ENCODE data around the gene TMEM88.
A peak's percentile ranks its signal among the peaks of the same experiment; 100 is the strongest.
"Not testable (repeated sequence)": the region's sequence is repeated elsewhere in the genome, so short reads cannot be mapped to it uniquely, and the experiment has no call there.

Gene TMEM88

GRCh38 chr17:7858522-7858810, 3.6 kb downstream of the TMEM88 start:
- ChIA-PET POLR2A (no interaction called here), CTCF (interaction anchor here (1.0 to 8.9 kb wide), 5 partner anchors 12 to 132 kb away, joined by 3 to 121 read pairs (median 5); no protein-coding TSS in a partner anchor)
- peak; percentile 37 for TF ChIP-seq CTCF (IDR thresholded peaks at IDR 0.05; ENCODE audit: control extremely low read depth, extremely low read depth, low read depth, missing control alignments)
- peak; percentile 39 for DNase-seq (ENCODE audit: extremely low spot score)

DNA sequence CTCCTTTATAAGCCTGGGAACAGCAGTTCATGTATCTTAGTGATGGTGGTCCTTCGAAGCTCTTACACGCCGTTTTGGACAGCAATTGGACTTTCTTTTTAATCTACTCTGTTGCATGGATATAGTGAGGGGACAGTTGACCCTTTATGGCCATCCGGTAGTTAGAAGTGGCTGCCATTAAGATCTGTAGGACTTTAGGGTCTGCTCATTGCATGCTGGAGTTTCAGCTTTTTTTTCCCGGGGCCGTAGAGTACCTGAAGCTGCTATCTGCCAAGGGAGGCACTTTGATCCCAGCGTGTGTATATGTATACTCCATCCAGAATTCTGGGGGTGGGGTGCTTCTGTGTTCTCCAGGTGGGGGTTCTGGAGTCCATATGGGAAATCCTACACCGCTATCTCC, 4.2 kb downstream of the TMEM88 start:
- DNase-seq (ENCODE audit: extremely low spot score), result no peak
- ChIA-PET POLR2A (no interaction called here), CTCF (interaction anchor here (1.0 to 8.9 kb wide), 6 partner anchors 11 to 202 kb away, joined by 3 to 121 read pairs (median 5); no protein-coding TSS in a partner anchor)

DNA sequence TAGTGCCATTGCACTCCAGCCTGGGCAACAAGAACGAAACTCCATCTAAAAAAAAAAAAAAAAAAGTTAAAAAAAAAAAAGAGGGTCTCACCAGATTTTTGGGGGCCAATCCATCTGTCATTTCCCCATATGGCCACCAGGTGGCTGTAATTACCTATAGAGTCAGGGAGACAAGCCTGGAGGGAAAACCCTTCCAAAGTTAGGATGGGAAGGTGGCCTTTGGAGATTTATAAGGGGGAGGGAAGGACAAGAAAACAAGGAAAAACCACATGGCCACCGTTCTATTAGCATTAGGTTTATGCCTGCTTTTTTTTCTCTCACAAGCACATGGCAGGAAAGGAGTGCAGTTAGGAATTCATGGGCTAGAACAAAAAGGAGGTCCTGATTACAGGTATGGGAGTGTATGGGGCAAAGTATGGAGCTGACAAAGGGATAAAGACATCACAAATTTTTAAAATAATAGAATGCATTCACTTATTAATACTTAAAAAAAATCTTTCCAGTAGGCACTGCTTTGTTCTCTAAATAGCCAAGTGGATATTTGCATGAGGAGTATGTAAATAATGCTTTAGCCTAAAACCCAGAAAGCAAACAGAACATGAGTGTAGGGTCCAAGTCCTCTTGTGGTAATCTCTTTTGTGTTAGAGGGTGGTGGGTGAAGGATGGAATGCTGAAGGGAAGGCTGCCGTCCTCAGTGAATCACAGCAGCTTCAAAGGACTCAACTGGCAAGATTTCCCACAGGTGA, 8.0 kb downstream of the TMEM88 start:
- ChIA-PET CTCF (interaction anchor here (0.6 to 8.9 kb wide), 26 partner anchors 8 to 199 kb away, joined by 3 to 121 read pairs (median 5); partner anchors contain the start of genes CNTROB, KDM6B and TRAPPC1), POLR2A (no interaction called here)
- peak; percentile 71 for TF ChIP-seq CTCF (IDR thresholded peaks at IDR 0.05; ENCODE audit: control extremely low read depth, extremely low read depth, low read depth, missing control alignments)
- DNase-seq (ENCODE audit: extremely low spot score), result peak; percentile 34

More for the DNA sequence above, 4.2 kb downstream of the TMEM88 start:
- no peak for TF ChIP-seq CTCF (IDR thresholded peaks at IDR 0.05; ENCODE audit: control extremely low read depth, extremely low read depth, low read depth, missing control alignments)

- CTCF ChIA-PET, result interaction anchor here (1.2 to 8.9 kb wide), 14 partner anchors 7 to 196 kb away, joined by 3 to 121 read pairs (median 5); no protein-coding TSS in a partner anchor
- DNase-seq (ENCODE audit: extremely low spot score), result not testable (repeated sequence)
- POLR2A ChIA-PET, result interaction anchor here (0.7 kb wide), 1 partner anchor 123 kb away, joined by 4 read pairs; no protein-coding TSS in a partner anchor
Measured at GRCh38 chr17:7864384-7864783, 9.5 kb downstream of the TMEM88 start.

DNA sequence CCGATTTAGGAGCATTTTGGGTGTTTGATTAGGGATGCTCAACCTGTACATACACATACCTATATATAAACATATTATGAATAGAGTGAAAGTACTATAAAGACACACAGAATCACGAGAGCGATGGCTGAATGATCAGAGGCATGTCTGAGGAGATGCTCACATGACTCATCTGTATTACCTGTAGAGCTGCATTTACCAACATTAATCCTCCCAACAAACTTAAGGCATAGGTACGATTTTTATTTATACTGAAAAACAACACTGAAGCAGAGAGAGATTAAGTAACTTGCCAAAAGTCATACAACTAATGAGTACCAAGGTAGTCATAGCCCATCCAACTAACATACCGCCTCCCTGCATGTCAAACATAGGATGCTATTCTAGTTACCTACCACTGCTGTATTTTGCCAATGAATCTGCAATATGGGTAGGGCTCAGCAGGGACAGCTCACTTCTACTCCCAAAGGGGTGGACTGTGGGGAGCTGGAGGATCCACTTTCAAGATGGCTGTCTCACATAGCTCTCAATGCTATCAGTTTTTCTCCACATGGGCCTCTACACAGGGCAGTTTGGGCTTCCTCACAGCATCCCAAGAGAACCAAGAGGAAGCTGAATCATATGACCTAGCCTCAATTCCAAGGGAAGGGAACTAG, 10.3 kb downstream of the TMEM88 start:
- DNase-seq (ENCODE audit: extremely low spot score), result no peak
- no peak for TF ChIP-seq CTCF (IDR thresholded peaks at IDR 0.05; ENCODE audit: control extremely low read depth, extremely low read depth, low read depth, missing control alignments)
- ChIA-PET CTCF (interaction anchor here (1.0 to 8.9 kb wide), 10 partner anchors 13 to 195 kb away, joined by 3 to 121 read pairs (median 4); no protein-coding TSS in a partner anchor), POLR2A (interaction anchor here (0.7 kb wide), 1 partner anchor 183 kb away, joined by 3 read pairs; no protein-coding TSS in a partner anchor)

DNA sequence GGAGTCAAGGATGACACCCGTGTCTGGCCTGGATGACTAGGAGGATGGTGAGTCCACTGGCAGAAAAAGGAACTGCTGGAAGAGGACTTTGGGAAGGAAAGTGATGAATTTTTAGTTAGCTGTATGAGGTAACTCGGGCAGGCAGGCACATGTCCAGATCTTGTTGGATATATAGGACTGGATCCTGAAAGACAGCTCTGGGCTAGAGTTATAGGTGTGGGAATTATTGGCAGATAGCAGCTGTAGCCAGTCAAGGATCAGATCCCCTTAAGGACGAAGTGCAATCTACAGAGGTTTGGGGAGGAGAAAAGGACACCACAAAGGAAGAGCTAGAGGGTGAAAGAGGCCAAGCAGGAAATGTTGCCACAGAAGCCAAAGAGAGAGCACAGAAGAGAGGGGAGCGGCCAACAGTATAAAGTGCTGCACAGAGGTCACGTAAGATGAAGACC, 13.0 kb downstream of the TMEM88 start:
- POLR2A ChIA-PET, result no interaction called here
- no peak for TF ChIP-seq CTCF (IDR thresholded peaks at IDR 0.05; ENCODE audit: control extremely low read depth, extremely low read depth, low read depth, missing control alignments)
- CTCF ChIA-PET, result interaction anchor here (0.7 to 5.3 kb wide), 6 partner anchors 8 to 189 kb away, joined by 4 to 38 read pairs (median 4); no protein-coding TSS in a partner anchor
- no peak for DNase-seq (ENCODE audit: extremely low spot score)

Measured in GM10248 (cell line).